Skeletal muscle satellite cell (primary cell): Measurements from ENCODE around the gene FAAP20.
A peak's percentile ranks its signal among the peaks of the same experiment; 100 is the strongest.

Experiments
- H3K27me3 ChIP-seq: 2 replicates; pipeline ENCODE4 v1.7.0; 2013; ENCODE audit warnings: low read length; ENCODE audit not compliant: control insufficient read depth, insufficient read depth
- H3K36me3 ChIP-seq: 2 replicates; pipeline ENCODE4 v1.7.0; 2013; ENCODE audit warnings: mild to moderate bottlenecking, control low read depth, low read length; ENCODE audit not compliant: insufficient read depth
- H3K4me1 ChIP-seq: 2 replicates; pipeline ENCODE4 v1.7.0; 2013; ENCODE audit warnings: low read length; ENCODE audit not compliant: control insufficient read depth, insufficient read depth
- H3K4me2 ChIP-seq: 2 replicates; pipeline ENCODE4 v1.7.0; 2013; ENCODE audit warnings: mild to moderate bottlenecking, low read length
- H3K4me3 ChIP-seq: 2 replicates; pipeline ENCODE4 v1.7.0; 2013; ENCODE audit warnings: low read length
- H3K9ac ChIP-seq: 2 replicates; pipeline ENCODE4 v1.7.0; 2013; ENCODE audit warnings: mild to moderate bottlenecking, low read depth, low read length, moderate library complexity
- H3K9me3 ChIP-seq: replicated peaks from 2 replicates; pipeline ENCODE4 v1.7.0; 2013; ENCODE audit warnings: mild to moderate bottlenecking, control low read depth, low read length

Gene FAAP20

GRCh38 chr1:2215329-2215728 lies 20.8 kb upstream of the FAAP20 start:
- H3K27me3 ChIP-seq: no peaks in the 10 kb centered on the region
- peaks cover 29% of the 10 kb centered on the region for H3K4me1 ChIP-seq
- H3K4me3 ChIP-seq: no peak overlapping the region
- H3K4me2 ChIP-seq: no peak overlapping the region
- no peaks in the 10 kb centered on the region for H3K36me3 ChIP-seq
- no peaks in the 10 kb centered on the region for H3K9me3 ChIP-seq
- no peak overlapping the region for H3K9ac ChIP-seq

DNA sequence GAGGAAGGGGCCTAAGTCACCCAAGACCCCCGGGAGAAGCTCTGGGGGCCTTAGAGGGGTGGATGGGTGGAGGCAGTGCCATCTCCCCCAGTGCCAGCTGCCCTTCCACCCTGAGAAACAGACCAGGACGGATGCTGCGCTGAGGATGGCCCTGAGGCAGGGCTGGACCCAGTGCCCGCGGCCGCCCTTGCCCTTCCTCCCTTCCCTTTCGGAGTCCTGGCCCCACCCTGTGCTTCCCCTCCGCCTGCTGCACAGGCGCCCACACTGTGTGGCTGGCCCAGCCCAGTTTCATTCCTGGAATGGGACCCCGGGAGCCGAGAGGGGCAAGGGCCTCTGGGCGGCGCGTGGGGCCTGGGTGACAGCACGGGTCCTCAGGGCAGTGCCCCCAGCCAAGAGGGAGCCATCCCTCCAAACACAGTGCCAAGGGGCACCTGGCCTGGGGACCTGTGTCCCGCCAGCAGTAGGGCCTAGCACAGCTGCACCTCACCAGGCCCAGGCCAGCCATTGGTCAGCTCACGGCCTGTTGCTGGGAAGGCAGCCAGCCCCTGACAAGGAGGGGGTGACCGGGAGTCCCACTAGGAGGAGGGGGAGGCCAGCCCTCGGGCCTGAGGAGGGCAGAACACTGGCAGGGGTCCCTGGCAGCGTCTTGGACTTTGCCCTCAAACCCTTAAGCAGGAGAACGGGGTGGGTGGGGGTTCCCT lies 20.1 kb upstream of the FAAP20 start:
- Histone ChIP-seq H3K9me3 (no peaks in the 10 kb centered on the region), H3K4me2 (peak overlapping the region; percentile 83), H3K36me3 (no peaks in the 10 kb centered on the region), H3K4me1 (peaks cover 30% of the 10 kb centered on the region), H3K9ac (peak overlapping the region; percentile 87), H3K4me3 (peak overlapping the region; percentile 19), H3K27me3 (no peaks in the 10 kb centered on the region)

DNA sequence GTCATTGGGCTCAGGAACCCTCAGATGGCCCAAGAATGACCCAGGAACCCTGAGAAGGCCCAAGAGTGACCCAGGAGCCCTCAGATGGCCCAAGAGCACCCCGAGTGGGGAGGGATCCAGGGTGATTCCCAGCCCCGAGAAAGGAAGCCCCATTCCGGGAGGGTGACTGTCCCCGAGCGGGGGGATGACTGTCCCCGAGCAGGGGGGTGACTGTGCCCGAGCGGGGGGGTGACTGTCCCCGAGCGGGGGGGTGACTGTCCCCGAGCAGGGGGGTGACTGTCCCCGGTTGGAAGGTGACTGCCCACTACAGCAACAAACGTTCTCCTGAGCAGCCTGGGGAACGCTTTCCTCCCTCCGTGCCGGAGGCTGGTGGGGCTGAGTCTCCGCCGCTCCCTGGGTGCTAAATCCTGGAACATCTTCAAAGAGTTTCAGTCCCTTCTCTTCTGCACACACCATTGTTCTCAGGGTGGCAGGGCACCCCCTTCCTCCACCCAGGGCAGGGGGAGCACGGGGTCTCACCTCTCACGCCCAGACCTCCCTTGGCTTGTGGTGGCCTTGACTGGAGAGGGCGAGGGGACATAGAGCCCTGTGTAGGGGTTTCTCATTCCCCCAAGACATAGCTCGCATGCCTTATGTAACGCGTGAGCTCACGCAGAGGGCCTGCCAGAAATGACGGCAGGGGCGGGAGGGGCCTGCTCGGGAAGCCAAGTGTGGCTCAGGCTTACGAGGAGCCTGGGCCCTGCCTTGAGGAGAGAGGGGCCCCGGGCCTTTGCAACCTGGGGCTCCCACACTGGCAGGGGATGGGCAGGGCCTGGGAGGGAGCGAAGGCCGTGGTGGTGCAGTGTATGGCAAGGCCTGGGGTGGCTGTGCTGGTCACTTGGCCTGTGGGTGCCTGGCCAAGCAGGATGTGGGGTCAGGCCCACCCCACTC lies 19.3 kb upstream of the FAAP20 start:
- H3K4me1 ChIP-seq: peaks cover 39% of the 10 kb centered on the region
- peak overlapping the region; percentile 83 for H3K4me2 ChIP-seq
- H3K9ac ChIP-seq: peak overlapping the region; percentile 87
- no peaks in the 10 kb centered on the region for H3K36me3 ChIP-seq
- H3K4me3 ChIP-seq: peak overlapping the region; percentile 59
- H3K27me3 ChIP-seq: no peaks in the 10 kb centered on the region
- no peaks in the 10 kb centered on the region for H3K9me3 ChIP-seq

GRCh38 chr1:2212532-2213491 lies 18.2 kb upstream of the FAAP20 start:
- no peaks in the 10 kb centered on the region for H3K9me3 ChIP-seq
- peaks cover 48% of the 10 kb centered on the region for H3K4me1 ChIP-seq
- peak overlapping the region; percentile 87 for H3K9ac ChIP-seq
- peak overlapping the region; percentile 59 for H3K4me3 ChIP-seq
- no peaks in the 10 kb centered on the region for H3K27me3 ChIP-seq
- peak overlapping the region; percentile 83 for H3K4me2 ChIP-seq
- H3K36me3 ChIP-seq: no peaks in the 10 kb centered on the region

DNA sequence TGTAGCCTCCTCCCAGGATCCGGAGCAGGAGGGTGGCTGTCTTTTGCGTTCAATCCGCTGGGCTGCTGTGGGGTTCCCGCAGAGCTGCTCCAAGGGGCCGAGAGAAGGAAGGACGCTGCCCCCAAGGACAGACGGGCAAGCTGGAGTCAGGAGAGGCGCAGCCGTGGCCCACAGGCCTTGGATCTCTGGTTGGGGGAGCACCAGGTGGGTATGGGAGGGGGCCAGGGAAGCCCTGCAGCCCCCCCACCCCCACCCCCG lies 17.6 kb upstream of the FAAP20 start:
- H3K4me3 ChIP-seq: peak overlapping the region; percentile 57
- H3K4me2 ChIP-seq: peak overlapping the region; percentile 83

DNA sequence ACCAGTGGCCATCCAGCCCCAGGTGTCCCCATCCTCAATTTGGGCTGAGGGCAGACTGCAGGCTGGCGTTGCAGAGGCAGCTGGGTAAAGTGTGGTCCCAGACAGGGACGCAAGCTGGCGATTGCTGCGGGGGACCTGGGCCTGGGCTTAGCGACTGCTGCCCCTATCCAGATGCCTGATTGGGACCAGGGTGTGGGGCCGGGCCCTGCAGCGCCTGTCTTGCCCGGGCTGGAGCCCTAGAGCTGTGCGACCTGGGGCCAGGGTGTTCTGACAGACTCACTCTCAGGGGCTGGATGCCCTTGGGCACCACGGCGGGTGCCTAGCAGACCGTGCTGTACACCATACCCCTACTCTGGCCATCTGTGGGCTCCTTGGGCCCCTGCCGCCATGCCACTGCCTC lies 16.2 kb upstream of the FAAP20 start:
- Histone ChIP-seq H3K4me2 (no peak overlapping the region), H3K9me3 (no peaks in the 10 kb centered on the region), H3K4me3 (no peak overlapping the region), H3K9ac (no peak overlapping the region), H3K4me1 (peaks cover 66% of the 10 kb centered on the region), H3K27me3 (no peaks in the 10 kb centered on the region), H3K36me3 (no peaks in the 10 kb centered on the region)

More for the DNA sequence above, 17.6 kb upstream of the FAAP20 start:
- Histone ChIP-seq H3K9ac (peak overlapping the region; percentile 87), H3K27me3 (no peaks in the 10 kb centered on the region), H3K4me1 (peaks cover 54% of the 10 kb centered on the region), H3K9me3 (no peaks in the 10 kb centered on the region), H3K36me3 (no peaks in the 10 kb centered on the region)

DNA sequence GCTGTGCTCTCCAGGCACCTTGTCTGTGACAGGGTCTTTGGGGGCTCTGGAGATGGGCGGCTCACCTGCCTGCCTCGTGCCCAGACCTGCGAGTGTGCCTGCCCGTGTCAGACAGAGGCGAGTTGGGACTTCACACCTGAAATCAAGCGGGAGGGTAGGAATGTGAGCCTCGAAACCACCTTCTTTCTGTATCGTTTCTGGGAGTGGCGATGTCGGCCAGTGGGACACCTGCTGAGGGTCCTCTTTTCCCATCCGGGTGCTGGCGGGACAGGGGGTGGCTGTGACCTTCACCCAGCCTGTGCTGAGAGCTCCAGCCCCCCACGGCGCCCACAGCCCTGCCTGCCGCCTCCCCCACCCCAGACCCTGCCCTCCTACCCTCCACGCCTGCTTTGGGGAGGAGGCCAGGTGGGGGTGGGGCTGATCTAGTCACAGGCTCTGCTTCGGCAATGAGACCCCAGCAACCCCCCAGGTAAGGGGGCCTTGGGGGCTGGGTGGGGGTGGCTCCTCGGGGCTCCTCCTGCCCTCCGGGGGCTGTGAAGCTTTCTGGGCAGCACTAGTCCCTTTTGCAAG lies 15.6 kb upstream of the FAAP20 start:
- no peaks in the 10 kb centered on the region for H3K9me3 ChIP-seq
- no peak overlapping the region for H3K4me2 ChIP-seq
- H3K27me3 ChIP-seq: no peaks in the 10 kb centered on the region
- no peak overlapping the region for H3K9ac ChIP-seq
- no peak overlapping the region for H3K4me3 ChIP-seq
- H3K4me1 ChIP-seq: peaks cover 72% of the 10 kb centered on the region
- H3K36me3 ChIP-seq: no peaks in the 10 kb centered on the region

DNA sequence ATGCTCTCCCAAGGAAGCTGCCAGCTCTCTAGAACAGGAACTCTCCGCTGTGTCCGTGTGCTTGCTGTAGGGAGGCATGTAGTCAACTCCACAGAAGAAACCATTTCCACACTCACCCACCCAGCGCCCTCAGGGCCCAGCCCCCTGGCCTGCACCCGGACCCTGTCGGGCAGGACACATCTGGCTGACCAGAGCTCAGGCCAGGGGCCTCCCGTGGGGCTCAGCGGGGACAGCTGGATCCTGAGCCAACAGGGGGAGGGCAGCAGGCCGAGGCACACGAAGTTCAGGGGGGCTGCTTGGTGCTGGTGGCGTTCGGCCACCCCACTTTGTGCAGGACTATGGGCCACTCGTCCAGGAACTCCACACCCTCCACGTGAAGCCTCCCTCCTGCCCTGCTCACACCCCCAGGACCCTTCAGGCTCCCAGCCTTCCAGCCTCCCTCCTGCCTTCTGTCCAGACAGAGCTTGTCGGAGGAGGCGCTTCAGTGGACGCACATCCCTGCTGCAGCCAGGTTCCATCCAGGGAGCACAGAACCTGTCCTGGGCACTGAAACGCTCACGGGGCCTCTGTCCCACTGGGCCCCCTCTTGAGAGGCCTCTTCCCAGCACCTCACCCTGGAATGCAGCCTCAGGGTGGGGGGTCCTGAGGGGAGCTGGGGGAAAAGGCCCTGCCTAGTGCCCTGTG lies 15.0 kb upstream of the FAAP20 start:
- Histone ChIP-seq H3K36me3 (no peaks in the 10 kb centered on the region), H3K4me1 (peaks cover 69% of the 10 kb centered on the region), H3K4me3 (no peak overlapping the region), H3K27me3 (no peaks in the 10 kb centered on the region), H3K9me3 (no peaks in the 10 kb centered on the region), H3K4me2 (peak overlapping the region; percentile 81), H3K9ac (peak overlapping the region; percentile 13)

DNA sequence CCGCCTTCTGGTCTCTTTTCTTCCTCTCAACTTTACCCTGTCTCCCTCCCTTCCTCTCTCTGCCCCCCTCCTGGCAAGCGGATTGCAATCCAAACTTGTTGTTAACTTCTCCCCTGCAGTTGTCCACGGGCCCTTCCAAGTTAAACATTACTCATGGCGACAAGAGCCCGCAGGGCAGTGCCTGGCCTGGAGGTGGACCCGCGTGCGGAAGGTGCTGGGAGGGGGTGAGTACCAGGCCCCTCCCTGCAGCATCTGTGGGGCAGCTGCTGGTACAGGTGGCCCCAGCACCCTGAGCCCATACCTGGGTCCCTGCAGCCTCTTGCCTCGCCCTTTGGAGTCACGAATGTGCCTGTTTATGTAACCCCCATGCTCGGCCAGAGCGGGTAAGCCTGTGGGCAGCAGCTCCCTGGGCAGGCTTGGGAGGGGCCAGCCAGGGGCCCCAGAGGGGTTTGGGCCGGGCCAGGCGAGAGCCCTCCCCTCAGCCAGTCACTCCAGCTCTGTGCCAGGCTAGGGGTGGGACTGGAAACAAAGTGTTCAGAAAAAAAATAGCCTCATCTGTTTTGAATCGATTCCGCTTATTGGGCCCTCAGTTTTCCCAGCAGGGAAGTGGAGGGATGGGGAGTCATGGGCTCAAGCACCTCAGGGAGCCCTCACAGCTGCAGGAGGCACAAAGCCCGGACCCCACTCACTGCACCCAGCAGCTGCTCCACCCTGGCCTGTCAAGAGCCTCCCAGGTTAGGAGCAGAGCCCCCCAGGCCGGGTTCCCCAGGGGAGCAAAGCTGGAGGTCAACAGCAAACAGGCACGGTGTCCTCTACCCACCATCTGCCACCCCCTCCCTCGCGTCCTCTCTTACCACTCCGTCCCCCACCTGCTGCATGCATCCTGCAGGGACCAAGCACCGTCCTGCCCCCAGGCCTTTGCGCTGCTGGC lies 14.0 kb upstream of the FAAP20 start:
- H3K9ac ChIP-seq: peak overlapping the region; percentile 73
- no peaks in the 10 kb centered on the region for H3K36me3 ChIP-seq
- H3K9me3 ChIP-seq: no peaks in the 10 kb centered on the region
- peak overlapping the region; percentile 81 for H3K4me2 ChIP-seq
- no peaks in the 10 kb centered on the region for H3K27me3 ChIP-seq
- H3K4me1 ChIP-seq: peaks cover 68% of the 10 kb centered on the region
- H3K4me3 ChIP-seq: peak overlapping the region; percentile 60
